HCT116 (cell line): ENCODE data around the gene RMND5A. TPM values are rescaled to one million over a fixed set of nuclear protein-coding genes. Genes with fewer than 3 reads are reported as not detected.

Source experiments
- ATAC-seq: fragments of 200-7000 bp; cut with Tn5 transposase; 2 replicates; pipeline ENCODE4 v1.9.1; 2020; ENCODE audit warnings: mild to moderate bottlenecking, moderate library complexity
- BruUV-seq: library from RNA; stranded (reverse); fragments of 400-500 nt; replicated peaks from 2 replicates; lab custom pipeline; 2021; lab: Mats Ljungman, UMichigan
- CTCF ChIA-PET: fragments of 300-600 bp; sonication (Branson Sonifier 250); formaldehyde crosslinking; loops from one replicate; lab custom pipeline; 2021; ENCODE audit warnings: antibody characterized with exemption; lab: Charles Lee
- POLR2A ChIA-PET: fragments of 300-600, 350-600 bp; sonication (Branson Sonifier 250); formaldehyde crosslinking; loops from one replicate; lab custom pipeline; 2021; ENCODE audit warnings: antibody characterized with exemption; lab: Charles Lee
- RAD21 ChIA-PET, 2 experiments: fragments of 300-600 bp; sonication (Branson Sonifier 250); formaldehyde crosslinking; loops; one replicate each; lab custom pipeline; 2023; ENCODE audit warnings: low total read pairs in 2 of 2; ENCODE audit not compliant: uncharacterized antibody in 2 of 2, unreplicated experiment in 2 of 2, low non-redundant PET in 1 of 2; lab: Charles Lee
- DNase-seq: peaks from one replicate; pipeline ENCODE4 v3.0.0-alpha.2; 2010; ENCODE audit warnings: low read depth, low spot score
- H2AFZ ChIP-seq: fragments of 200-600 bp; shearing (Covaris generic), sonication (generic); 2 replicates; pipeline ENCODE4 v1.6.1; 2017; ENCODE audit warnings: low read depth, mixed run types, mixed read lengths, antibody characterized with exemption, low read length; ENCODE audit not compliant: poor library complexity, severe bottlenecking
- H3K27ac ChIP-seq: 2 replicates; pipeline ENCODE4 v1.5.1; 2012; ENCODE audit warnings: low read depth, low read length
- H3K27me3 ChIP-seq: fragments of 200-600 bp; sonication (generic); 2 replicates; pipeline ENCODE4 v1.6.1; 2016; ENCODE audit warnings: mixed run types, low read length, mixed read lengths; ENCODE audit not compliant: insufficient read depth
- H3K36me3 ChIP-seq, 2 experiments: fragments of 200-500 bp in 1 of 2; fragments of 200-600 bp in 1 of 2; sonication (Bioruptor generic) in 1 of 2; sonication (generic) in 1 of 2; 2 replicates each; pipeline versions ENCODE4 v1.5.1 to v1.6.1; 2014 to 2016; ENCODE audit warnings: low read length in 2 of 2, inconsistent platforms in 1 of 2, mixed read lengths in 1 of 2, mixed run types in 1 of 2; ENCODE audit not compliant: insufficient read depth in 2 of 2, control insufficient read depth in 1 of 2
- H3K4me1 ChIP-seq, 2 experiments: fragments of 200-600 bp in 1 of 2; sonication (generic) in 1 of 2; 2 replicates each; pipeline versions ENCODE4 v1.5.1 to v1.6.1; 2012 to 2017; ENCODE audit warnings: low read length in 2 of 2, inconsistent platforms in 1 of 2, mild to moderate bottlenecking in 1 of 2, mixed read lengths in 1 of 2, mixed run types in 1 of 2, moderate library complexity in 1 of 2; ENCODE audit not compliant: insufficient read depth in 2 of 2, control insufficient read depth in 1 of 2
- H3K4me2 ChIP-seq: fragments of 200-600 bp; sonication (generic); 2 replicates; pipeline ENCODE4 v1.6.1; 2017; ENCODE audit warnings: mixed run types, low read length, mixed read lengths
- H3K4me3 ChIP-seq, 2 experiments: fragments of 200-600 bp in 1 of 2; sonication (generic) in 1 of 2; replicated peaks in 1 of 2; 2 replicates each; pipeline ENCODE4 v1.5.1; 2011 to 2016; ENCODE audit warnings: low read length in 2 of 2, control low read depth in 1 of 2, low read depth in 1 of 2, mild to moderate bottlenecking in 1 of 2, mixed read lengths in 1 of 2, mixed run types in 1 of 2
- H3K79me2 ChIP-seq: fragments of 200-600 bp; sonication (generic); 2 replicates; pipeline ENCODE4 v1.6.1; 2017; ENCODE audit warnings: mild to moderate bottlenecking, mixed run types, low read length, moderate library complexity, mixed read lengths; ENCODE audit not compliant: insufficient read depth
- H3K9ac ChIP-seq: fragments of 200-600 bp; sonication (generic); 2 replicates; pipeline ENCODE4 v1.6.1; 2016; ENCODE audit warnings: low read length, mixed read lengths
- H3K9me2 ChIP-seq: fragments of 200-600 bp; sonication (generic), shearing (Covaris generic); 2 replicates; pipeline ENCODE4 v1.6.1; 2017; ENCODE audit warnings: mixed run types, mild to moderate bottlenecking, moderate library complexity; ENCODE audit not compliant: insufficient read depth
- H3K9me3 ChIP-seq, 2 experiments: fragments of 200-500 bp in 1 of 2; fragments of 200-600 bp in 1 of 2; sonication (Bioruptor generic) in 1 of 2; sonication (generic) in 1 of 2; 2 replicates each; pipeline ENCODE4 v1.6.1; 2014 to 2017; ENCODE audit warnings: low read length in 2 of 2, mixed read lengths in 2 of 2, inconsistent platforms in 1 of 2, low read depth in 1 of 2, mild to moderate bottlenecking in 1 of 2, mixed run types in 1 of 2, moderate library complexity in 1 of 2; ENCODE audit not compliant: control insufficient read depth in 1 of 2, insufficient read depth in 1 of 2
- H4K20me1 ChIP-seq: fragments of 200-600 bp; sonication (generic), shearing (Covaris generic); 2 replicates; pipeline ENCODE4 v1.6.1; 2017; ENCODE audit warnings: mixed run types, mild to moderate bottlenecking, moderate library complexity; ENCODE audit not compliant: insufficient read depth
- ATF3 ChIP-seq: IDR thresholded peaks from 2 replicates; pipeline ENCODE4 v1.6.1; 2012
- CEBPB ChIP-seq: IDR thresholded peaks from 2 replicates; pipeline ENCODE4 v1.6.1; 2012; ENCODE audit warnings: low read depth
- CTCF ChIP-seq, 3 experiments: fragments of 200-600 bp in 1 of 3; sonication (generic) in 1 of 3; IDR thresholded peaks in 2 of 3; conservative IDR thresholded peaks in 1 of 3; 2 replicates each; pipeline ENCODE4 v1.5.1; 2012 to 2017; ENCODE audit warnings: low read depth in 2 of 3, low read length in 2 of 3, antibody characterized with exemption in 1 of 3, borderline replicate concordance in 1 of 3, control low read depth in 1 of 3, mild to moderate bottlenecking in 1 of 3, mixed read lengths in 1 of 3, mixed run types in 1 of 3, moderate library complexity in 1 of 3; ENCODE audit not compliant: insufficient read depth in 1 of 3
- EGR1 ChIP-seq: IDR thresholded peaks from 2 replicates; pipeline ENCODE4 v1.6.1; 2012; ENCODE audit warnings: low read depth
- ELF1 ChIP-seq: IDR thresholded peaks from 2 replicates; pipeline ENCODE4 v1.6.1; 2012; ENCODE audit warnings: low read depth, borderline replicate concordance
- EZH2 ChIP-seq: fragments of 200-600 bp; sonication (generic); IDR thresholded peaks from 2 replicates; pipeline ENCODE4 v1.6.1; 2017; ENCODE audit warnings: antibody characterized with exemption, mixed run types
- EZH2phosphoT487 ChIP-seq: fragments of 200-600 bp; IDR thresholded peaks from 2 replicates; pipeline ENCODE4 v1.6.1; 2018; ENCODE audit warnings: antibody characterized with exemption, borderline replicate concordance
- FOSL1 ChIP-seq: IDR thresholded peaks from 2 replicates; pipeline ENCODE4 v1.6.1; 2012; ENCODE audit warnings: low read depth
- JUND ChIP-seq: IDR thresholded peaks from 2 replicates; pipeline ENCODE4 v1.6.1; 2012
- POLR2A ChIP-seq: IDR thresholded peaks from 2 replicates; pipeline ENCODE4 v1.7.0; 2011; ENCODE audit warnings: borderline replicate concordance; ENCODE audit not compliant: insufficient read depth, insufficient read length; ENCODE audit errors: extremely low read depth
- RAD21 ChIP-seq: IDR thresholded peaks from 2 replicates; pipeline ENCODE4 v1.6.1; 2012; ENCODE audit warnings: low read depth, mild to moderate bottlenecking
- SIN3A ChIP-seq: IDR thresholded peaks from 2 replicates; pipeline ENCODE4 v1.6.1; 2012; ENCODE audit warnings: low read depth
- SRF ChIP-seq: IDR thresholded peaks from 2 replicates; pipeline ENCODE4 v1.6.1; 2012; ENCODE audit warnings: low read depth
- TCF7L2 ChIP-seq: IDR thresholded peaks from 2 replicates; pipeline ENCODE4 v1.7.0; 2011; ENCODE audit warnings: borderline replicate concordance, inconsistent platforms; ENCODE audit not compliant: insufficient read depth, insufficient read length; ENCODE audit errors: extremely low read depth
- YY1 ChIP-seq: IDR thresholded peaks from 2 replicates; pipeline ENCODE4 v1.6.1; 2011; ENCODE audit warnings: low read length, low read depth, moderate library complexity, mild to moderate bottlenecking; ENCODE audit not compliant: insufficient replicate concordance; ENCODE audit errors: extremely low read depth
- ZFX ChIP-seq: fragments of 450-650 bp; IDR thresholded peaks from 2 replicates; pipeline ENCODE4 v1.6.1; 2017
- ZNF274 ChIP-seq: fragments of 200-500 bp; sonication (Bioruptor generic); IDR thresholded peaks from 2 replicates; pipeline ENCODE4 v1.6.1; 2014; ENCODE audit warnings: mild to moderate bottlenecking, low read depth, low read length, inconsistent platforms
- intact Hi-C: fragments of 100-400 bp; cut with micrococcal nuclease; formaldehyde crosslinking; loops from 2 replicates; pipeline ENCODE4 v1.10.0; 2022
- total RNA-seq: library from RNA; stranded (reverse); gene quantifications from one replicate; pipeline ENCODE4 v1.2.1, GENCODE V29; 2021; ENCODE audit not compliant: unreplicated experiment
- TF ChIP-seq, protein P1 (sequence below): IDR thresholded peaks from 2 replicates; pipeline ENCODE4 v1.6.1; 2012
- TF ChIP-seq, protein P2 (sequence below): IDR thresholded peaks from 2 replicates; pipeline ENCODE4 v1.6.1; 2011; ENCODE audit warnings: mild to moderate bottlenecking, low read length, moderate library complexity; ENCODE audit not compliant: insufficient replicate concordance; ENCODE audit errors: extremely low read depth
- TF ChIP-seq, protein P3 (sequence below): IDR thresholded peaks from 2 replicates; pipeline ENCODE4 v1.6.1; 2012; ENCODE audit warnings: low read depth

The RMND5A gene
- total RNA-seq, 1 experiment from 2014 or later = 32.4 TPM

GRCh38 chr2:86706220-86706619, 13.9 kb upstream of the RMND5A start:
- Histone ChIP-seq H3K4me1 (peaks cover 14 to 27% of the 10 kb centered on the region in 2 experiments), H3K4me2 (no peak overlapping the region), H3K9me3 (no peaks in the 10 kb centered on the region), H4K20me1 (no peaks in the 10 kb centered on the region), H3K9me2 (no peaks in the 10 kb centered on the region), H3K27me3 (no peaks in the 10 kb centered on the region), H2AFZ (no peak overlapping the region), H3K27ac (no peak overlapping the region), H3K36me3 (no peaks in the 10 kb centered on the region), H3K9ac (no peak overlapping the region), H3K79me2 (no peaks in the 10 kb centered on the region), H3K4me3 (no peak overlapping the region)
- ChIA-PET POLR2A (no interaction called here), RAD21 (no interaction called here), CTCF (no interaction called here)
- intact Hi-C loops = no loop called here
- DNase-seq (no peak), ATAC-seq (no peak)
- TF ChIP-seq JUND (no peak), POLR2A (no peak), FOSL1 (no peak), ZNF274 (no peak), SIN3A (no peak), YY1 (no peak), CEBPB (no peak), EZH2phosphoT487 (no peak), CTCF (IDR thresholded peaks at IDR 0.05 in 2 of 3, conservative IDR thresholded peaks at IDR 0.05 in 1 of 3; ENCODE audit: borderline replicate concordance in 1 of 3, insufficient read depth in 1 of 3, low read depth in 2 of 3, low read length in 2 of 3) (no peak), ELF1 (no peak), EGR1 (no peak), ZFX (no peak), SRF (no peak), EZH2 (no peak), RAD21 (no peak), ATF3 (no peak), TCF7L2 (no peak)
- TF ChIP-seq, protein P1, sequence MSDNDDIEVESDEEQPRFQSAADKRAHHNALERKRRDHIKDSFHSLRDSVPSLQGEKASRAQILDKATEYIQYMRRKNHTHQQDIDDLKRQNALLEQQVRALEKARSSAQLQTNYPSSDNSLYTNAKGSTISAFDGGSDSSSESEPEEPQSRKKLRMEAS = no peak
- TF ChIP-seq, protein P2, sequence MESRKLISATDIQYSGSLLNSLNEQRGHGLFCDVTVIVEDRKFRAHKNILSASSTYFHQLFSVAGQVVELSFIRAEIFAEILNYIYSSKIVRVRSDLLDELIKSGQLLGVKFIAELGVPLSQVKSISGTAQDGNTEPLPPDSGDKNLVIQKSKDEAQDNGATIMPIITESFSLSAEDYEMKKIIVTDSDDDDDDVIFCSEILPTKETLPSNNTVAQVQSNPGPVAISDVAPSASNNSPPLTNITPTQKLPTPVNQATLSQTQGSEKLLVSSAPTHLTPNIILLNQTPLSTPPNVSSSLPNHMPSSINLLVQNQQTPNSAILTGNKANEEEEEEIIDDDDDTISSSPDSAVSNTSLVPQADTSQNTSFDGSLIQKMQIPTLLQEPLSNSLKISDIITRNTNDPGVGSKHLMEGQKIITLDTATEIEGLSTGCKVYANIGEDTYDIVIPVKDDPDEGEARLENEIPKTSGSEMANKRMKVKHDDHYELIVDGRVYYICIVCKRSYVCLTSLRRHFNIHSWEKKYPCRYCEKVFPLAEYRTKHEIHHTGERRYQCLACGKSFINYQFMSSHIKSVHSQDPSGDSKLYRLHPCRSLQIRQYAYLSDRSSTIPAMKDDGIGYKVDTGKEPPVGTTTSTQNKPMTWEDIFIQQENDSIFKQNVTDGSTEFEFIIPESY = no peak
- TF ChIP-seq, protein P3, sequence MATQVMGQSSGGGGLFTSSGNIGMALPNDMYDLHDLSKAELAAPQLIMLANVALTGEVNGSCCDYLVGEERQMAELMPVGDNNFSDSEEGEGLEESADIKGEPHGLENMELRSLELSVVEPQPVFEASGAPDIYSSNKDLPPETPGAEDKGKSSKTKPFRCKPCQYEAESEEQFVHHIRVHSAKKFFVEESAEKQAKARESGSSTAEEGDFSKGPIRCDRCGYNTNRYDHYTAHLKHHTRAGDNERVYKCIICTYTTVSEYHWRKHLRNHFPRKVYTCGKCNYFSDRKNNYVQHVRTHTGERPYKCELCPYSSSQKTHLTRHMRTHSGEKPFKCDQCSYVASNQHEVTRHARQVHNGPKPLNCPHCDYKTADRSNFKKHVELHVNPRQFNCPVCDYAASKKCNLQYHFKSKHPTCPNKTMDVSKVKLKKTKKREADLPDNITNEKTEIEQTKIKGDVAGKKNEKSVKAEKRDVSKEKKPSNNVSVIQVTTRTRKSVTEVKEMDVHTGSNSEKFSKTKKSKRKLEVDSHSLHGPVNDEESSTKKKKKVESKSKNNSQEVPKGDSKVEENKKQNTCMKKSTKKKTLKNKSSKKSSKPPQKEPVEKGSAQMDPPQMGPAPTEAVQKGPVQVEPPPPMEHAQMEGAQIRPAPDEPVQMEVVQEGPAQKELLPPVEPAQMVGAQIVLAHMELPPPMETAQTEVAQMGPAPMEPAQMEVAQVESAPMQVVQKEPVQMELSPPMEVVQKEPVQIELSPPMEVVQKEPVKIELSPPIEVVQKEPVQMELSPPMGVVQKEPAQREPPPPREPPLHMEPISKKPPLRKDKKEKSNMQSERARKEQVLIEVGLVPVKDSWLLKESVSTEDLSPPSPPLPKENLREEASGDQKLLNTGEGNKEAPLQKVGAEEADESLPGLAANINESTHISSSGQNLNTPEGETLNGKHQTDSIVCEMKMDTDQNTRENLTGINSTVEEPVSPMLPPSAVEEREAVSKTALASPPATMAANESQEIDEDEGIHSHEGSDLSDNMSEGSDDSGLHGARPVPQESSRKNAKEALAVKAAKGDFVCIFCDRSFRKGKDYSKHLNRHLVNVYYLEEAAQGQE = no peak
- BruUV-seq = no TSS peak
